Measurements from ENCODE around the gene CYTH4. TPM values are rescaled to one million over a fixed set of nuclear protein-coding genes. Genes with fewer than 3 reads are reported as not detected.

CYTH4 gene
- polyA plus RNA-seq, 4 donors, result 2.4 to 4.9 (median 3.8) TPM

GRCh38 chr22:37308385-37309200 lies 26.3 kb downstream of the CYTH4 start:
- no peak for DNase-seq (ENCODE audit: low read depth in 4 of 4, low spot score in 2 of 4)

GRCh38 chr22:37309211-37310074 lies 27.1 kb downstream of the CYTH4 start:
- no peak for DNase-seq (ENCODE audit: low read depth in 4 of 4, low spot score in 2 of 4)

GRCh38 chr22:37310075-37310606 lies 27.8 kb downstream of the CYTH4 start:
- no peak for DNase-seq (ENCODE audit: low read depth in 4 of 4, low spot score in 2 of 4)

GRCh38 chr22:37310815-37311595 lies 28.7 kb downstream of the CYTH4 start:
- no peak for DNase-seq (ENCODE audit: low read depth in 4 of 4, low spot score in 2 of 4)

GRCh38 chr22:37311761-37312312 lies 29.5 kb downstream of the CYTH4 start:
- DNase-seq (ENCODE audit: low read depth in 4 of 4, low spot score in 2 of 4), result no peak

GRCh38 chr22:37312549-37313183 lies 30.4 kb downstream of the CYTH4 start:
- DNase-seq (ENCODE audit: low read depth in 4 of 4, low spot score in 2 of 4), result no peak

GRCh38 chr22:37313376-37314314 lies 31.3 kb downstream of the CYTH4 start:
- DNase-seq (ENCODE audit: low read depth in 4 of 4, low spot score in 2 of 4), result no peak

GRCh38 chr22:37314315-37315074 lies 32.2 kb downstream of the CYTH4 start:
- no peak for DNase-seq (ENCODE audit: low read depth in 4 of 4, low spot score in 2 of 4)

- DNase-seq (ENCODE audit: low read depth in 4 of 4, low spot score in 2 of 4), result no peak
These were observed 34.1 kb downstream of the CYTH4 start for GRCh38 chr22:37316405-37316804.

GRCh38 chr22:37316875-37317371 lies 34.6 kb downstream of the CYTH4 start:
- peak in 3 of 4 donors; percentile 57 to 83 (median 61) for DNase-seq (ENCODE audit: low read depth in 4 of 4, low spot score in 2 of 4)

GRCh38 chr22:37317698-37318210 lies 35.4 kb downstream of the CYTH4 start:
- no peak for DNase-seq (ENCODE audit: low read depth in 4 of 4, low spot score in 2 of 4)

GRCh38 chr22:37318364-37319109 lies 36.2 kb downstream of the CYTH4 start:
- no peak for DNase-seq (ENCODE audit: low read depth in 4 of 4, low spot score in 2 of 4)

- DNase-seq (ENCODE audit: low read depth in 4 of 4, low spot score in 2 of 4), result no peak
These were observed 37.2 kb downstream of the CYTH4 start for GRCh38 chr22:37319469-37319868.

- DNase-seq (ENCODE audit: low read depth in 4 of 4, low spot score in 2 of 4), result no peak
These were observed 38.7 kb downstream of the CYTH4 start for GRCh38 chr22:37320726-37321677.

GRCh38 chr22:37324340-37325038 lies 42.2 kb downstream of the CYTH4 start:
- no peak for DNase-seq (ENCODE audit: low read depth in 4 of 4, low spot score in 2 of 4)

Measured in left renal cortex interstitium (tissue), 4 donors.